HG03575 (cell line): Measurements from ENCODE around the gene MAP2K2.
"Not testable (repeated sequence)": the region's sequence is repeated elsewhere in the genome, so short reads cannot be mapped to it uniquely, and the experiment has no call there.

Experiments
- ATAC-seq: cut with Tn5 transposase; IDR thresholded peaks from one replicate; pipeline ENCODE4 v1.9.1; 2021; ENCODE audit not compliant: unreplicated experiment, insufficient number of reproducible peaks, low FRiP score; ENCODE audit errors: extremely low read depth

MAP2K2 gene

GRCh38 chr19:4123615-4124568, at the start of gene MAP2K2:
Gene MAP2K2, minus strand, starts transcription at chr19:4124122. Its CDS starts 247 bp downstream, at chr19:4123875.
- ATAC-seq = no peak

GRCh38 chr19:4172861-4173473, 49.0 kb upstream of the MAP2K2 start:
- no peak for ATAC-seq

GRCh38 chr19:4171676-4172075, 47.8 kb upstream of the MAP2K2 start:
- ATAC-seq = no peak

- ATAC-seq = no peak
Measured at GRCh38 chr19:4164262-4164661, 40.3 kb upstream of the MAP2K2 start.

- no peak for ATAC-seq
Measured at GRCh38 chr19:4161415-4162077, 37.6 kb upstream of the MAP2K2 start.

- not testable (repeated sequence) for ATAC-seq
Measured at GRCh38 chr19:4157971-4158370, 34.0 kb upstream of the MAP2K2 start.

- ATAC-seq = no peak
Measured at GRCh38 chr19:4157164-4157563, 33.2 kb upstream of the MAP2K2 start.

GRCh38 chr19:4154571-4155312, 30.8 kb upstream of the MAP2K2 start:
- ATAC-seq = no peak

GRCh38 chr19:4152241-4152998, 28.5 kb upstream of the MAP2K2 start:
- ATAC-seq = no peak

- no peak for ATAC-seq
Measured at GRCh38 chr19:4151623-4152022, 27.7 kb upstream of the MAP2K2 start.

GRCh38 chr19:4149518-4150288, 25.8 kb upstream of the MAP2K2 start:
- no peak for ATAC-seq

- ATAC-seq = no peak
Measured at GRCh38 chr19:4144666-4145249, 20.8 kb upstream of the MAP2K2 start.

GRCh38 chr19:4142916-4143315, 19.0 kb upstream of the MAP2K2 start:
- not testable (repeated sequence) for ATAC-seq

GRCh38 chr19:4140237-4140711, 16.4 kb upstream of the MAP2K2 start:
- no peak for ATAC-seq

GRCh38 chr19:4139614-4140236, 15.8 kb upstream of the MAP2K2 start:
- no peak for ATAC-seq

GRCh38 chr19:4138445-4138844, 14.5 kb upstream of the MAP2K2 start:
- ATAC-seq = no peak

GRCh38 chr19:4136680-4137088, 12.8 kb upstream of the MAP2K2 start:
- ATAC-seq = no peak
